ENCODE measurements around the gene ATG13.

Gene ATG13

DNA sequence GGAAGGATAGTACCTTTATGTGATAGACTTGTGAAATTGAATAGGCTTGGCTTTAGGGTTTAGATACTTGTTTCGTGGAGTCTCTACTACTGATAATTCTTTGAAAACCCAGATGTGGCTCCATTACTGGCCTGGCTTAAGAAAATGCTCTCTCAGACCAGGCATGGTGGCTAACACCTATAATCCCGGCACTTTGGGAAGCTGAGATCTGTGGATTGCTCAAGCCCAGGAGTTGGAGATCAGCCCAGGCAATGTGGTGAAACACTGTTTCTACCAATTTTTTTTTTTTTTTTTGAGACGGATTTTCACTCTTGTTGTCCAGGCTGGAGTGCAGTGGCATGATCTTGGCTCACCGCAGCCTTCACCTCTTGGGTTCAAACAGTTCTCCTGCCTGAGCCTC is 40.9 kb downstream of the ATG13 start:
- Histone ChIP-seq H3K36me3 (replicated peaks in 1 of 2; ENCODE audit: control insufficient read depth in 2 of 2, insufficient read depth in 2 of 2, low read length in 2 of 2) (peaks cover 23 to 84% of the 10 kb centered on the region in 2 donors), H3K27me3 (ENCODE audit: control insufficient read depth in 3 of 3, insufficient read depth in 3 of 3, low read depth in 1 of 3, low read length in 3 of 3) (no peaks in the 10 kb centered on the region), H3K4me2 (ENCODE audit: insufficient read depth, low read length, poor library complexity, severe bottlenecking) (no peak overlapping the region), H2AK5ac (ENCODE audit: low read depth, low read length) (no peak overlapping the region), H3K27ac (replicated peaks; ENCODE audit: low read length) (no peak overlapping the region), H2BK120ac (ENCODE audit: low read depth, low read length) (no peak overlapping the region), H4K91ac (ENCODE audit: low read depth, low read length, poor library complexity) (no peak overlapping the region), H3K23ac (ENCODE audit: low read depth, low read length, poor library complexity) (no peak overlapping the region), H3K4ac (ENCODE audit: low read length) (no peak overlapping the region), H3K79me1 (ENCODE audit: low read depth, low read length) (no peaks in the 10 kb centered on the region), H3K4me1 (ENCODE audit: control insufficient read depth in 2 of 2, insufficient read depth in 1 of 2, low read depth in 1 of 2, low read length in 2 of 2) (no peaks in the 10 kb centered on the region), H2BK12ac (ENCODE audit: low read length) (no peak overlapping the region), H2BK15ac (ENCODE audit: low read length) (no peak overlapping the region), H3K18ac (ENCODE audit: low read length) (no peak overlapping the region), H3K4me3 (ENCODE audit: low read length in 2 of 2) (no peak overlapping the region), H3K9me3 (replicated peaks in 1 of 2; ENCODE audit: control insufficient read depth in 2 of 2, insufficient read depth in 1 of 2, low read depth in 1 of 2, low read length in 2 of 2) (no peaks in the 10 kb centered on the region), H3K14ac (ENCODE audit: low read length) (no peak overlapping the region), H4K8ac (ENCODE audit: low read depth, low read length) (no peak overlapping the region), H3K9ac (ENCODE audit: low read depth, low read length, poor library complexity) (no peak overlapping the region), H2BK5ac (ENCODE audit: low read length) (no peak overlapping the region), H2AFZ (ENCODE audit: low read length) (no peak overlapping the region)
- no CpG with 5 or more reads among the region's 4 CpGs for WGBS, 2 donors (ENCODE audit: extremely low coverage in 2 of 2, insufficient read length in 2 of 2, insufficient replicate concordance in 1 of 2)
- DNase-seq (ENCODE audit: low spot score) = no peak

DNA sequence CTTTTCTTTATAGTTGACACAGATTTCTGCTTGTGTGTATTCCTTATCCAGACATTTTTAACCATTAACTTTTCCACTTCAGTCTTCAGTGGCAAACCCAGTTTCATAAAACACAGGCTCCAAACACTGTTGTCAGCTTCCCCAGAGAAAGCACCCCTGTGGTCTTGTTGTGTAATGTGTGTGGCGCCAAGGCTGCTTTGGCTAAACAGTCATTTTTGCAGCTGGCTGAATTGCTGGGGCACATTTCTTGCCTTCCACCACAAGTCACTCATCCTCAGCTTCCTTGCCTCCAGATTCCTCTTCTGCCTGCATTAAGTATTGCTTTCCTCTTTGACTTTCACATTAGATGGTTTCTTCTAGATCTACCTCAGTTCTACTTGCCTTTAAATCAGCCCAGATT is 42.6 kb downstream of the ATG13 start:
- H3K4ac ChIP-seq (ENCODE audit: low read length) = no peak overlapping the region
- H3K4me1 ChIP-seq (ENCODE audit: control insufficient read depth in 2 of 2, insufficient read depth in 1 of 2, low read depth in 1 of 2, low read length in 2 of 2) = no peaks in the 10 kb centered on the region
- H3K27ac ChIP-seq (replicated peaks; ENCODE audit: low read length) = no peak overlapping the region
- no peak overlapping the region for H3K4me2 ChIP-seq (ENCODE audit: insufficient read depth, low read length, poor library complexity, severe bottlenecking)
- H3K9me3 ChIP-seq (replicated peaks in 1 of 2; ENCODE audit: control insufficient read depth in 2 of 2, insufficient read depth in 1 of 2, low read depth in 1 of 2, low read length in 2 of 2) = no peaks in the 10 kb centered on the region
- no peak overlapping the region for H2AK5ac ChIP-seq (ENCODE audit: low read depth, low read length)
- no peak overlapping the region for H3K14ac ChIP-seq (ENCODE audit: low read length)
- H3K27me3 ChIP-seq (ENCODE audit: control insufficient read depth in 3 of 3, insufficient read depth in 3 of 3, low read depth in 1 of 3, low read length in 3 of 3) = no peaks in the 10 kb centered on the region
- H3K18ac ChIP-seq (ENCODE audit: low read length) = no peak overlapping the region
- DNase-seq (ENCODE audit: low spot score) = no peak
- H2BK15ac ChIP-seq (ENCODE audit: low read length) = no peak overlapping the region
- no peak overlapping the region for H2AFZ ChIP-seq (ENCODE audit: low read length)
- no peak overlapping the region for H4K8ac ChIP-seq (ENCODE audit: low read depth, low read length)
- no peak overlapping the region for H2BK12ac ChIP-seq (ENCODE audit: low read length)
- peaks cover 28 to 90% of the 10 kb centered on the region in 2 donors for H3K36me3 ChIP-seq (replicated peaks in 1 of 2; ENCODE audit: control insufficient read depth in 2 of 2, insufficient read depth in 2 of 2, low read length in 2 of 2)
- H3K4me3 ChIP-seq (ENCODE audit: low read length in 2 of 2) = no peak overlapping the region
- no peak overlapping the region for H3K9ac ChIP-seq (ENCODE audit: low read depth, low read length, poor library complexity)
- no peak overlapping the region for H2BK120ac ChIP-seq (ENCODE audit: low read depth, low read length)
- H4K91ac ChIP-seq (ENCODE audit: low read depth, low read length, poor library complexity) = no peak overlapping the region
- no peak overlapping the region for H3K23ac ChIP-seq (ENCODE audit: low read depth, low read length, poor library complexity)
- H2BK5ac ChIP-seq (ENCODE audit: low read length) = no peak overlapping the region
- WGBS, 2 donors (ENCODE audit: extremely low coverage in 2 of 2, insufficient read length in 2 of 2, insufficient replicate concordance in 1 of 2) = no CpG with 5 or more reads among the region's 1 CpG
- no peaks in the 10 kb centered on the region for H3K79me1 ChIP-seq (ENCODE audit: low read depth, low read length)

DNA sequence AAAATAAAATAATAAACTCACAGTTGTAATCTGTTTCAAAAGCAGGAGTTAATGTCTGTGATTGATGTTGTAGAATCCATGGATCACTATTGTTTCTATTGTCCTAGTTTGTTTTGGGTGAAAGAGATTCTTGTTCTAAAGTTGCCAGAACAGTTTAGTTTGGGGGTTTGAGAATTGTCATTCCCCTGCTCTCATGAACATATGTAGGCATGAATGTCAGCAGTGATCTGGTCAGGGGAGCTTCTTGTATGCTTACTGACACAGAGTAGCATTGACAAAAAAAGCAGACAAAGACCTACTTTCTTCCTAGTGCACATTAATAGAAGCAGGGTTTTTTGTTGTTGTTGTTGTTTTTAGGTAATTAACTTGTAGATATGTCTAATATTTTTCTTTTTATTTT is 44.5 kb downstream of the ATG13 start:
- no peak overlapping the region for H3K23ac ChIP-seq (ENCODE audit: low read depth, low read length, poor library complexity)
- no peaks in the 10 kb centered on the region for H3K27me3 ChIP-seq (ENCODE audit: control insufficient read depth in 3 of 3, insufficient read depth in 3 of 3, low read depth in 1 of 3, low read length in 3 of 3)
- H2BK12ac ChIP-seq (ENCODE audit: low read length) = no peak overlapping the region
- no peaks in the 10 kb centered on the region for H3K4me1 ChIP-seq (ENCODE audit: control insufficient read depth in 2 of 2, insufficient read depth in 1 of 2, low read depth in 1 of 2, low read length in 2 of 2)
- no peak overlapping the region for H3K14ac ChIP-seq (ENCODE audit: low read length)
- no peaks in the 10 kb centered on the region for H3K9me3 ChIP-seq (replicated peaks in 1 of 2; ENCODE audit: control insufficient read depth in 2 of 2, insufficient read depth in 1 of 2, low read depth in 1 of 2, low read length in 2 of 2)
- H3K4ac ChIP-seq (ENCODE audit: low read length) = no peak overlapping the region
- H3K18ac ChIP-seq (ENCODE audit: low read length) = no peak overlapping the region
- H3K27ac ChIP-seq (replicated peaks; ENCODE audit: low read length) = no peak overlapping the region
- no peak overlapping the region for H2BK15ac ChIP-seq (ENCODE audit: low read length)
- H2BK5ac ChIP-seq (ENCODE audit: low read length) = no peak overlapping the region
- no peak overlapping the region for H4K8ac ChIP-seq (ENCODE audit: low read depth, low read length)
- H3K4me2 ChIP-seq (ENCODE audit: insufficient read depth, low read length, poor library complexity, severe bottlenecking) = no peak overlapping the region
- no peak for DNase-seq (ENCODE audit: low spot score)
- H3K36me3 ChIP-seq (replicated peaks in 1 of 2; ENCODE audit: control insufficient read depth in 2 of 2, insufficient read depth in 2 of 2, low read length in 2 of 2) = peaks cover 33 to 91% of the 10 kb centered on the region in 2 donors
- no peak overlapping the region for H2AFZ ChIP-seq (ENCODE audit: low read length)
- no peak overlapping the region for H4K91ac ChIP-seq (ENCODE audit: low read depth, low read length, poor library complexity)
- H2BK120ac ChIP-seq (ENCODE audit: low read depth, low read length) = no peak overlapping the region
- H2AK5ac ChIP-seq (ENCODE audit: low read depth, low read length) = no peak overlapping the region
- no peak overlapping the region for H3K9ac ChIP-seq (ENCODE audit: low read depth, low read length, poor library complexity)
- H3K4me3 ChIP-seq (ENCODE audit: low read length in 2 of 2) = no peak overlapping the region
- H3K79me1 ChIP-seq (ENCODE audit: low read depth, low read length) = no peaks in the 10 kb centered on the region

DNA sequence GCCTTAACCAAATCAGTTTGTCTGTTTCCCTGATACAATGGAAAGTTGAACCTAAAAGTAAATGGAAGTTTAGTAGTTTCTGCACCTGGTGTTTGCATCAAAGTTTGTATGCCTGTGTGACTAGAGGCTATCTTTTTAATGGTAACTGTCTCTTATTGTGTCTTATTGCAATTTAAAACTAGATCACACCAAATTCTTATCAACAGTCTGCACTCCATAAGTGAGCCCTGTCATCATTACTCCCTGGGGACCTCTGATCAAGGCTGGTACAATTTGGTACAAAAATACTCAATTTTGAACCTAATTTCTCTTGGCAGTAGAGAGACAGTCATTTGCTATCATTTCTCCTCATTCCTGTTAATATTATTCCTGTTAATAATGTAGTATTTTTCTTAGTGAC is 45.0 kb downstream of the ATG13 start:
- no peaks in the 10 kb centered on the region for H3K27me3 ChIP-seq (ENCODE audit: control insufficient read depth in 3 of 3, insufficient read depth in 3 of 3, low read depth in 1 of 3, low read length in 3 of 3)
- peaks cover 30 to 91% of the 10 kb centered on the region in 2 donors for H3K36me3 ChIP-seq (replicated peaks in 1 of 2; ENCODE audit: control insufficient read depth in 2 of 2, insufficient read depth in 2 of 2, low read length in 2 of 2)
- H3K4me3 ChIP-seq (ENCODE audit: low read length in 2 of 2) = no peak overlapping the region
- no peak overlapping the region for H2BK12ac ChIP-seq (ENCODE audit: low read length)
- no peak overlapping the region for H2BK15ac ChIP-seq (ENCODE audit: low read length)
- H3K18ac ChIP-seq (ENCODE audit: low read length) = no peak overlapping the region
- no peak overlapping the region for H3K27ac ChIP-seq (replicated peaks; ENCODE audit: low read length)
- no peak overlapping the region for H3K23ac ChIP-seq (ENCODE audit: low read depth, low read length, poor library complexity)
- no peak overlapping the region for H2BK5ac ChIP-seq (ENCODE audit: low read length)
- no peaks in the 10 kb centered on the region for H3K79me1 ChIP-seq (ENCODE audit: low read depth, low read length)
- H2AK5ac ChIP-seq (ENCODE audit: low read depth, low read length) = no peak overlapping the region
- no peak overlapping the region for H4K8ac ChIP-seq (ENCODE audit: low read depth, low read length)
- no peak for DNase-seq (ENCODE audit: low spot score)
- H3K4me1 ChIP-seq (ENCODE audit: control insufficient read depth in 2 of 2, insufficient read depth in 1 of 2, low read depth in 1 of 2, low read length in 2 of 2) = no peaks in the 10 kb centered on the region
- H4K91ac ChIP-seq (ENCODE audit: low read depth, low read length, poor library complexity) = no peak overlapping the region
- no peaks in the 10 kb centered on the region for H3K9me3 ChIP-seq (replicated peaks in 1 of 2; ENCODE audit: control insufficient read depth in 2 of 2, insufficient read depth in 1 of 2, low read depth in 1 of 2, low read length in 2 of 2)
- H3K9ac ChIP-seq (ENCODE audit: low read depth, low read length, poor library complexity) = no peak overlapping the region
- H3K4me2 ChIP-seq (ENCODE audit: insufficient read depth, low read length, poor library complexity, severe bottlenecking) = no peak overlapping the region
- no peak overlapping the region for H2BK120ac ChIP-seq (ENCODE audit: low read depth, low read length)
- no peak overlapping the region for H3K14ac ChIP-seq (ENCODE audit: low read length)
- no peak overlapping the region for H2AFZ ChIP-seq (ENCODE audit: low read length)
- H3K4ac ChIP-seq (ENCODE audit: low read length) = no peak overlapping the region
